ENCODE data around the gene TRPM5.

Gene TRPM5

DNA sequence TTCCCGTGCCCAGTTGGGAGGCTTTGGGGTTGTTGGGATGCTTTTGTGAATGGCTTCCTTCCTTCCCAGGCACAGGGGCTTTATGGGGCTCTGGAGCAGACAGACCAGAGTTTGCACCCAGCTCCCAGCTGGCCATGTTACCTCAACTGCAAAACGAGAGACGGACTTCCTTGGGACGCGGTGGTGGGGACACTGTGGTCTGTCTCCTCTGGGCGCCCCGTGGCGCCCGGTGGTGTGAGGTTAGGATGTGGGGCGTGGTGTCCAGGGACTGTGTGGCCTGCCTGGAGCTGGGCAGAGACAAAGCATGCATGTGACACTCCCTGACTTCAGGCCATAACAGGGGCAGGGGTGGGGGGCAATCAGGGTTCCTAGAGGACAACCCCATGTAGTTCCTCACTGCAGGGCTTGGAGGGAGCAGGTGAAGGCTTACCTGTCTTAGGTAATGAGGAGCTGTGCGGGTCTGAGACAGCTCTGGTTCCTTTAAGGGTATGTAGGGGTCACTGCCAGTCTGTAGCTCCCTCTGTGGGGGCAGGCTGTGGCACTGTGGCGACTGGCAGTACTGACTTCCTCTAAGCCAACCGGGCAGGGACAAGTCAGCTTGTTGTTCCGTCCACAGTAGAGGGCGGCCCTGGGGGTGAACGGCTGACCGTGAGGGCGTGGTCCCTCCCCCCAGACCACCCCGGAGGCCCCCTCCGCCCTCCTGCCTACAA is 14.9 kb upstream of the TRPM5 start:
- no peak for DNase-seq (ENCODE audit: low read depth in 2 of 2, low spot score in 1 of 2)

DNA sequence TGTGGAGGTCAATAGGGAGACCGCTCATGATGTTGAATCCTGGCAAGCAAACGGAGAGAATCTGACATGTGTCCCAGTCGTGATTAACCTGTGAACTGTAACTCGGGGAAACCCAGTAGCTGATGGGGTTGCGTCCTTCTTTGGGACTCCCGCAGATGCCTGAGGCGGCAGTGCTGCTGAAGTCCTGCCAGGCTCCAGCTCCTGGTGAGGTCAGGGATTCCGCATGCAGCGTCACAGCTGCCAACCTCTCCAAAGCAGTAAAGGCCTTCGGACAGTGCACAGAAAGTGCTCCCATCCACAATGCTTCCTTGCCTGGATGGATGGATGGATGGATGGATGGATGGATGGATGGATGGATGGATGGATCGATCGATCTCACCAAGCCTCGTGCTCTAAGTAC is 14.0 kb upstream of the TRPM5 start:
- no peak for DNase-seq (ENCODE audit: low read depth in 2 of 2, low spot score in 1 of 2)

DNA sequence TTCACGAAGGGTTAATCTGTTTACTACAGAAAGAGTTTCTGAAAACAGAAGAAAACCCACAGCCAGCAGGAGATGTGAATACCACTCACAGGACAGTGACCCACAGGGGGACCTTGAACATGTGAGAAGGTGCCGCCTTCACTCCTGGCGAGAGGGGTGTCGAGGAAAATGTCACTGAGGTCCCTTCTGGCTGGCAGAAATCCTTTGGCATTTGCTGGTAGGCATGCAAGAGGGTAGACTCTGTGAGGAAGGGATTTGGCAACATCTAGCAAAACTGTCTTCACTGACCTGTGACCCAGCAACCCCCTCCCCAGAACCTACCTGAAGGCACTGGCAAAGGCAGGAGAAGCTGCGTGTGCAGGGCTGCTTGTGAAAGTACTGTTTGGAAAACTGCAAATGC is 9.1 kb upstream of the TRPM5 start:
- DNase-seq (ENCODE audit: low read depth in 2 of 2, low spot score in 1 of 2) = no peak

DNA sequence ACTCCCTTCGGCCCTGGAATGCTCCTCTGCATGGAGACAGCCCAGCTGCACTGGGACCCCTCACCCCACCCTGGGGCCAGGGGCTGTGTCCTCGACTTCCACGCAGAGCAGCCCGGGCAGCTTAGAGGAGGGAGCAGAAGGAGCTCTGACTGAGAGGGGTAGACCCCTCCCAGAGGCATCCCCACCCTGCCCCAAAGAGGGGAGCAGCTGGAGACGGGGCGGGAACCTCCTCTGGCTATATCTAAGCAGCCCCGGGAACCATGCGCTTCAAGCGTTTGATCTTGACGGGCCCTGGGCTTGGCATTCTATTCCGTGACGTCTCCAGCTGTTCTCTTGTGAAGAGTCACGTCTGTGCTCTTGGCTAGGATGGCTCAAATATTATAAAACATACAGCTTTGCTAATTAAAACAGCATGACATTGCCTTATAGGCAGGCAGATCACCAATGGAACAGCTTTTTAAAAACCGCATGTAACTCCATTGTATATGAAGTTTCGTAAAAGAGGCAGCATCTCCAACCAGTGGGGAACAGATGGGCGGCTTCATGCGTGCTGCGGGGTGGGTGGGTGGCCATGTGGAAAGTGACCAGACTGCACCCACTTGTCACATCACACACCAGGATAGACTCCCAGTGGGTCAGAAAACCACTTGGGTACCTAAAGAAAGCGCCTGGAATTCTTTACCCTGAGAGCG is 8.2 kb upstream of the TRPM5 start:
- DNase-seq (ENCODE audit: low read depth in 2 of 2, low spot score in 1 of 2) = no peak

DNA sequence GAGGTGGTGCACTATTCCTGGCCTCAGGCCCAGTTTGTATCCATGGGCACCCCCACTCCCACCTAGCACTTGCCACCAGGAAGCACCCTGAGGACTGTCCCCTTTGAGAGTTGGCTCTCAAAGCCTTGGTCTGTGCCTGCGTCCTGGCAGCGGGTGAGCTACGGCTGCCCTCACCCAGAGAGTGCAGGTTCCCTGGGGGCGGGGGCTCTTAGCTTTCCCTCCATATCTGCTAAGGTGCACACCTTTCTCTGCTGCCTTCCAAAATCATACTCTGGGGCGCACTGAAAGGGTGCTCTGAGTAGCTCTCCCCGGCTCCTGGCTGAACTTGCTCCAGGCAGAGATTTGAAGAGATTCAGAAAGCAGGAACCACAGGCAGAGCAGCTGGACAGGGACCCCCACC is 7.6 kb upstream of the TRPM5 start:
- no peak for DNase-seq (ENCODE audit: low read depth in 2 of 2, low spot score in 1 of 2)

DNA sequence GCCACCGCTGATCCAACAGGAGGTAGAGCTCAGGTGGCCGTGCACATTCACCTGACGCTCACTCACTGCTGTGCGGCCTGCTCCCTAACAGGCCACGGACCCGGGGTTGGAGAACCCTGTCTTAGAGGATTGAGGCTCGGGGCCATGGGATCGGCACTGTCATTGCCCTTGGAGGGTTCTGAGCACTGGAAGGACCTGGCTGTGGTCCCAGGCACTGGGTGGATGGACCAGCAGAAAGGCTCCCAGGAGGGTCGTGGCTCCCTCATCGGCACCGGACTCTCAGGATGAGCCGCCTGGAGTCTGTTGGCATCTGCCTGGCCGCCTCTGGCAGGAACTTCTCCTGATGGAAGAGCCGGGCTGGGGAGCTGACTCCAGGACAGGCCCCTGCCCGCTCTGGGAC is 7.0 kb upstream of the TRPM5 start:
- DNase-seq (ENCODE audit: low read depth in 2 of 2, low spot score in 1 of 2) = no peak

DNA sequence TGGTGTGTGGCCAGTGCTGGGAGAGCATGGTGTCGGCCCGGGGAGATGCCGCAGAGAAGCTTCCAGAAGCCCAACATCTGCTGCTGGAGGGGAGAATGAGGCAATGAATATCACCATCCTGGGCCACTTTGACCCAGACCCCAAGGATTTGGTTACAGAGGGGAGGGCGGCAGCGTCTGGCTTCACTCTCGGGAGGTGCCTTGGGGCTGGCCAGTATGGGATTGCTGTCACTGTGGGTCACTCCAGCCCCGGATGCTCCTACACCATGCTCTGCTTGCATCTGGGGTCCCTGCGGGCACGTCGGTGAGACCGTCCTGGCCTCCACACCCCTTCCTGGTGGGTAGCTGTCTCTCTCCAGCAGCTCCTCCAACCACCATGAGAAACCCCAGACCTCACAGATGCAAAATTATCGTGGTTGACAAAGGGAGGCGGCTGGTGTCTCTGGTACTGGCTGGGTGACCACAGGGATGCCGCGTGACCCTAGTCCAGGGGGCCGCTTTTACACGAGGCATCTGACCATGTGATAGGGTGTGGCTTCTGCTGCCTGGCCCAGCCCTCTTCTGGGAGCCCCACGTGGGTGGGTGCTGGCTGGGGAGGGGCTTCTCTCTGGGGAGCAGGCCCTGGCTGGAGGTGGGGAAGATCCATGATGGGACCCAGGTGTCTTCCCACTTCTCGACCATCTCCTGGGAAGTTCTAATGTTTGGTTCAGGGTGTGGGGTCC is 6.2 kb upstream of the TRPM5 start:
- DNase-seq (ENCODE audit: low read depth in 2 of 2, low spot score in 1 of 2) = no peak

DNA sequence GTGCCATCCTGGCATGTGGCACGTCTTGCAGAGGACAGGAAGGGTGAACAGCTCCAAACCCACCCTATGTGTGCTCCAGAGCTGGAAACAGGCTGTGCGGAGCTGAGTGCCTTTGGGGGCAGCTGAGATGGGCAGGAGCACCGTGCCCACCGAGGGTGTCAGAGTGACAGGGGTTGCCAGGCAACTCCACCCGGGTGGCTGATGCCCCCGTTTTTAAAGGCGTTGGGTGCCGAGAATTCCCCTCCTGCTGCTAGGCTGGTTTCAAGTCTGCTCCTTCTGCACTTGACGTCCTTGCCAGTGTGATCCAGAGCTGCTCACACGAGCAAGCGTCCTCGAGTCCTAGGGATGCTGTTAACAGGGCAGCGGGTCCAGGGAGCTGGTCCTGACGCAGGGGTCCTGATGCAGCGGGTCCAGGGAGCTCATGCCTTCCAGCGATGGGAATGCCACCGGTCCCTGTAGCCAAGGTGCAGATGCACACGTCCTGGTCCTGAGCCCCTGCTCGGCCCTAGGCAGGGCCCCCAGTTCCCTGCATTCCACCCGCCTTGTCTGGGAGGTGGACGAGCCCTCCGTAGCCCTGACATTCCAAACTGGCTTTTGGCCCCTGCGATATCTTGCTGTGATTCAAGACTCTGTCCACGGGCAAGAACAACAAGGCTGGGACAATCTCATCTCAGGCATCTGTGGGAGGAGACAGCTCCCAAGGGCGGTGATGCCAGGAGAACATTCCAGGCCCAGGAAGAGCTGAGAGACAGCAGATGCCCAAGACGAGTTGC is 5.4 kb upstream of the TRPM5 start:
- no peak for DNase-seq (ENCODE audit: low read depth in 2 of 2, low spot score in 1 of 2)

DNA sequence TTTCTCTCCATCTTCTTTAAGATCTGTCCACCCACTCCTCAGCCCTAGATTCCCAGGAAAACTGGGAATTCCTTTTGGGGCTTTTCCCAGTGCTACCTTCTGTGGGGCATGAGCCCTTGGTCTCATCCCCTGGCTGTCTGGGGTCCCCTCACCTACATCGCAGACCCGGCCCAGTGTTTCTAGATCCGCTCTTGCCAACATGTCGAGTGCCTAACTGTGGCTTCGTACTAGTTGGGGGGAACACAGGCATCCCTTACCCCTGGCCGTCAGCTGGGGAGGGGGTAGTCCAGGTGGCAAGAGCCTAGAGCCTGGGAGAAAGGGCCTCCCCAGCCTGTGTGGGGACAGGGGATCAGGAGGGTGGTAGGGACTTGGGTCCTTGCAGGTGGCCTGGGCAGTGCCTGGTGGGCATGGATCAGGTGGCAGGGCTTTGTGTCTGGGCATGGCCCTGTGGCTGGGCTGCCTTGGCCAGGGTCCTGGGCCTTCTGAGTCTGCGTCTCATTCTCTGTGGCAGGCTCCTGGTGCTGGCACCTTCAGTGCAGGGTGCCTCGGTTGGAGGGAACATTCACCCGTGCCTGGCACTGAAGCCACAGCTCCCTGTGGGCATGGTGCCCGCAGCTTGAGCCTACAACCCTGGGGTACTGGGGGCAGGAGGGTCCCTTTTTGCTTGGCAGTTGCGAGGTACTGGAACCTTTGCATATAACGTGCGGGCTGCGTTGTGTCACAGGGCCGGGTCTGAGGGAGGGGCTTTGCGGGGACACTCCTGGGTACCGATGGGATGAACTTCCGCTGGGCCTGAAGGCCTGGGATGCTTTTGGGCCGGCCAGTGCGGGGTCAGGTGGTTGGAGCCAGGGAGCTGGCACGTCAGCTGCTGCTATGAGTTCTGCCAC is 4.6 kb upstream of the TRPM5 start:
- no peak for DNase-seq (ENCODE audit: low read depth in 2 of 2, low spot score in 1 of 2)

DNA sequence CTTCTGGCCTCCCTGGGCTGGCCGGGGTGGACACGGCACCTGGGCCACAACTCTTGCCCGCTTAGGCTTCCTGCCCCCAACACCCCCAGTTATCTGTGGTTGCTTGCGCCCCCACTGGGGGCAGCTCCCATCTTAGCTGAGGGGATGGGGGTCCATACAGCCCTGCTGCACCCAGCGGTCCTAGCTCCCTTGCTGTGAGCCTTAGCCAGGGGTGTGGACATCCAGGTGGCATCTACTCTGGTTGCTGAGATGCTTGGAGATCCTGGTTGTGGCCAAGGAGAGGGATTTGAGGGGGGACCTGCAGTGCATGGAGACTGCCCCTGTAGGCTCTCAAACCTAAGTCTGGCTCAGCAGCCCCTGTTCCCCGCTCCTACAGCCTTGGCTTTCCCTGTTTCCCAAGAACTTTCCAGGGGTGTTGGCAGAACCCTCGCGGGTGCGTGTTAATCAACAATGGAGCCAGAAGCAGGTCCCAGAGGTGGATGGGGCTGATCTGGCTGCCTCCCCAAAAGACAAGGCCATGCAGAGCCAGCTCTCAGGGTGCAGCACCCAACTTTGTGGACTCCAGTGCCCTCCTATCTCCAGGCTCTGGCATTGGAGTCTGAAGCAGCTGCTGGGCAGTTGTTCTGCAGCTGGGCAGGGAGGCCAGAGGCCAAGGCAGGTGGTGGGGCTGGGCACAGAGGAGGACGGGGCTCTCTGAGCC is 3.8 kb upstream of the TRPM5 start:
- no peak for DNase-seq (ENCODE audit: low read depth in 2 of 2, low spot score in 1 of 2)

DNA sequence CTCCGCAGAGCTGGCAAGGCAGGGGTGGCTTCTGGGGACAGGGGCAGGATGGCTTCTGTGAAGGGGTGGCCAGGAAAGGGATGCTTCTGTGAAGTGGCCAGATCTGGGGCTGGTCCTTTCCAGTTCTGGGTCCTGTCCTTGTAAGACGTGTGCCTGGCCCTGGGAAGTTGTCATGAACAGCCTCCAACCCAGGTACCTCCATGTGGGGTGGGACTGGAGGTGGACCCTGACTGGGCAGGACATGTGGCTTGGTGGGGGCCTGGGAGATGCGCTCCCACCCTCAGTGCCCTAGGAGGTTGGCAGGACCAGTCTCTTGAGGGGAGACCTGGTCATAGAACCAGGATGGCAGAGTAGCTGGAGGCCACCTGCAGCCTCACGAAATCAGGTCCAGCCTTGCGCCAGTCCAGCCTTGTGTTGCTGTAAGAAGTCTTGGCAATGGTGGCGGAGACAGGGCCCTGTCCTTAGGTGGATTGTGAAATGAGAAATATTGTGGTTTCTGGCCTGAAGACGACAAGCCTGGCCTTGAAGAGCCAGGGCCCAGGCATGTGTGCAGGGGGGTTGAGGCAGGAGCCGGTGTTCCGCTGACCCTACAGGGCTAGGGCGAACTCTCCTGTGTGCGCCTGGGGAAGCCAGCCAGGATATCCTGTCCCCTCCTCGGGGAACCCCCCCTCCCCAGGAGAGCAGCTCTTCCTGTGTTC is 3.1 kb upstream of the TRPM5 start:
- no peak for DNase-seq (ENCODE audit: low read depth in 2 of 2, low spot score in 1 of 2)

DNA sequence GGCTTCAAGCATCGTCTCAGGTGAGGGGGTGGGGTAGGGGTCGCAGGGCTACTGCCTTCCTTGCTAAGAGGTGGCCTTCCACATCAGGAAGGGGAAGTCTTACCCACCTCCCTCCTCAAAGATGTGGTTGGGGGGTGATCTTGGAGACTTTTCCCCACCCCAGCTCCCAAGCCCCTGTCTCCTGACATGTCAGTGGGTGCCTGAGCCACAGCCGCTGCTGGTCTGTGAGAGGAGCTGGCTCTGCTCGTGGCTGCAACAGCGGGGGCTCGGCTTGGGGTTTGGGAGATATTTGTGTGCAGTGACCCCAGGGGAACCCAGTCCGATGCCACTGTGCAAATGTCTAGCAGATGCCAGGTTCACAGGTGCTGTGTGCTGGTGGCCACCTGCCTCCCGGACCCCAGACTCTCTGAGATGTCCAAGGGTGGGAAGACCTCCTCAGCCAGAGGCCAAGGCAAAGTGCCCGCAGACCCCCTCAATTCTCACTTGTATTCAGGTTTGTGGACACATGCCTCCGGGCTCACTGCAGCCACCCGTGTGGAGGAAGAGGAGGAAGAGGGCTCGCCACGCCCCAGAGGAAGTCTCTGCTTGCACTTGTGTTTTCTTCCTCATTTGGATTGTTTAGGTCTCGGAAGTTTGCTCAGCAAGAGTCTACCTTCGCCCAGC is 2.4 kb upstream of the TRPM5 start:
- DNase-seq (ENCODE audit: low read depth in 2 of 2, low spot score in 1 of 2) = no peak

DNA sequence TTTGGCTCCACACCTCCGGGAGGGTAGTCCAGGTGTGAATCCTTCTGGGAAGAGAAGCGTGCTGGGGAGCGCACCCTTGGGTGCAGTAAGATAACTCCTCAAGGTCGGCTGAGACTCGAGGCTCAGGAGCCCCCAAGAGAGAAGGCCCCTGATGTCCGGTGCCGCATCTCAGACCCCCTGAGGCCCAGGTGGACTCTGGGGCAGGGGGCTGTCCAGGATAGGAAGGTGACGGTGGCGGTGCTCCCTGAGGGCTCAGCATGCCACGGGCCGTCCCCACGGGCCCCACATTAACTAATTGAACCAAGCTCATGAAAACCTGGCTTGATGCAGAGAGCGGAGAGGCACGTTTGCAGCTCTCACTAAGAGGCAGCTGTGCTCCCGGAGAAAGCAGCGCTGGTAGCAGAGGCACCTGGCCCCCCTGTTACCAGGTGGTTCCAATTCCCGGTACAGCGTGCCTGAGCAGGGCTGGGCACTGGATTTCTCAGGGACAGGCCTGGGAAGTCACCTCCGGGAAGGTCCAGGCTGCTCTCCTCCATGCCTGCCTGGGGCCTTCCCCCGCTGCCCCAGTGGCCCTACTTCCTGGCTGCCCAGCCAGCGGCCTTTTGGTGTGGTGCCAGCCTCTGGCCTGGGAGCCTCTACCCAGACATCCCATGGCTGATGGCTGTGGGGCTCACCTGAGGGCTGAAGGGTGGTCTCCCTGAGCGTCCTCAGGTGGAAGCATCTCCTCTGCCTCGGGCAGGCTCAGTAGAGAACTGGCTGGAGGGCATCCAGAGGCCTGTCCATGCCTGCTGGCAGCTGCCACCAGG is 1.6 kb upstream of the TRPM5 start:
- no peak for DNase-seq (ENCODE audit: low read depth in 2 of 2, low spot score in 1 of 2)

DNA sequence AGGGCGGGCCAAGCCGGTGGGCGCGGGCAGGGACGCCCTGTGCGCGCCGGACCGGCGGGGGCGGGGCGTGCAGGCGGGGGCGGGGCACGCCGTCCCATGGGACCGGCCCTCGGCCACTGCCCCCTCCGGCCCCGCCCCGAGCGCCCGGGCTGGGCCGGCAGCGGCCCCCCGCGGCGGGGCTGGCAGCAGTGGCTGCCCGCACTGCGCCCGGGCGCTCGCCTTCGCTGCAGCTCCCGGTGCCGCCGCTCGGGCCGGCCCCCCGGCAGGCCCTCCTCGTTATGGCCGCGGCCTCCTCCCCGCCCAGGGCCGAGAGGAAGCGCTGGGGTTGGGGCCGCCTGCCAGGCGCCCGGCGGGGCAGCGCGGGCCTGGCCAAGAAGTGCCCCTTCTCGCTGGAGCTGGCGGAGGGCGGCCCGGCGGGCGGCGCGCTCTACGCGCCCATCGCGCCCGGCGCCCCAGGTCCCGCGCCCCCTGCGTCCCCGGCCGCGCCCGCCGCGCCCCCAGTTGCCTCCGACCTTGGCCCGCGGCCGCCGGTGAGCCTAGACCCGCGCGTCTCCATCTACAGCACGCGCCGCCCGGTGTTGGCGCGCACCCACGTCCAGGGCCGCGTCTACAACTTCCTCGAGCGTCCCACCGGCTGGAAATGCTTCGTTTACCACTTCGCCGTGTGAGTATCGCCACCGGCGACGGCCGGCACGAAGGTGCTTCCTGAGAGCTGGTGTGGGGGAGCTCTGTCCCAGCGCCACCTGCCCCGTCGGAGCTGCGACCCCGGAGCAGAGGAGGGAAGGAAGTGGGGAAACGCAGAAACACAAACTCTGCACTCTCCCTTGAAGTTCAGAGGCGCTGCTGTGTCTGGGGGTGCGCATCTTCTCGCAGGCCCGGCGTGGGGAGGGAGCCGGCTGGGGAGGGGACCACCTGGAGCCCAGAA is 769 bp upstream of the TRPM5 start, which contains the start of gene KCNQ1:
Gene KCNQ1 (plus strand): TSS at position 188 of the 925 bp plus-strand sequence. CDS start 91 bp downstream, at position 279.
- DNase-seq (ENCODE audit: low read depth in 2 of 2, low spot score in 1 of 2) = no peak

DNA sequence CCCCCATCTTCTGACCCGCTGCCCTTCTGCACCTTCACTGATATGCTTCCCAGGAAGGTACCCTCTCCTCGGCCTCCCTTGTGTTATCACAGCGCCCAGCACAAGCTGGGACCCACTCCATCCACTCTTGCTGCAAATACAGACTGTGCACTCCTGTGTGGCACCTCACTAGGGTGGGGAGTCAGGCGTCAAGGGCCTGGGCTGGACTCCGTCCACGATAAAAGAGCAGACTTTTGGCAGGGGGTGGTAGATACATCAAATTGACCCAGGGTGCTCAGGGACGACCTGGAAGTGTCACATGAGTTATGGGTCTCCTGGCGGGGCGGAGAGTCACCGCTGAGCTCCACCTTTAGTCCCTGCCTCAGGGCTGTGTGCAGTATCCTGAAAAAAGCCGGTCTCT is 908 bp downstream of the TRPM5 start:
- no peak for DNase-seq (ENCODE audit: low read depth in 2 of 2, low spot score in 1 of 2)

DNA sequence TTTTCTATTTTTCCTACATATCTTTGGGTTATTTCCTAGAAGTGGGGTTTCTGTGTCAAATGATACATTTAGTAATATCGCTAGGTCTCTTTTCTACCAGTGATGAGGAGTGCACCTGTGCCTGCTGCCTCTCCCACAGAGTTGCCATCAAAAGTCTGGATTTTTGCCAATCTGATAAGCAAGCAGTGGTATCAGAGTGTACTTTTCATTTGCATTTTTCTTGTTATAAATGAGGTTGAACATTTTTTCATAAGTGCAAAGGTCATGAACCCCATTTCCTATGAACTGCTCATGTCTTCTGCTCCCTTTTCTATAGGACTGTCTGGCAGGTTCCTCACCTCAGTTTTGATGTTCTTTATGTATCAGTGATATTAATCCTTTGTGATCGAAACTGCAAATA is 1.7 kb downstream of the TRPM5 start:
- no peak for DNase-seq (ENCODE audit: low read depth in 2 of 2, low spot score in 1 of 2)

DNA sequence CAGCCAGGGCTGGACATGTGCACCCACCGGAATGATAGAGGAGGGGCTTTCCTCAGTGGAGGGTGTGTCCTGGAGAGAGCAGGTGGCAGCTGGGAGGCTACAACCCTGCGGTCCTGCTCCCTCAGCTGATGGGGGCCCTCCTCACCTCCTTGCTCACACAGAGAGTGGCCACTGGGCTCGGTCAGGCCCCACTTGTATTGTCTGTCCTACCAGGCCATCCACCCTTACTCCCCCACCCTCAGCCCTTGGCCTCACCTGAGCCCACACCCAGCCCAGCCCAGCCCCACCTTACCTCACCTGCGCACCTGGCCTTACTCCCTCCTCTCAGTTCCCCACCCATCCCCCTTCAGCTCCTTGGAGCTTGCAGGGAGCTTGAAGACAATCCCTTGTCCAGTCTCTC is 3.1 kb downstream of the TRPM5 start:
- DNase-seq (ENCODE audit: low read depth in 2 of 2, low spot score in 1 of 2) = no peak

Data from stimulated activated CD8-positive, alpha-beta memory T cell treated with anti-CD3 and anti-CD28 coated beads, Interleukin-4, amount 100 ng/mL, for 4 hours (primary cell).